Measurements from ENCODE around the gene IQSEC1.

DNA sequence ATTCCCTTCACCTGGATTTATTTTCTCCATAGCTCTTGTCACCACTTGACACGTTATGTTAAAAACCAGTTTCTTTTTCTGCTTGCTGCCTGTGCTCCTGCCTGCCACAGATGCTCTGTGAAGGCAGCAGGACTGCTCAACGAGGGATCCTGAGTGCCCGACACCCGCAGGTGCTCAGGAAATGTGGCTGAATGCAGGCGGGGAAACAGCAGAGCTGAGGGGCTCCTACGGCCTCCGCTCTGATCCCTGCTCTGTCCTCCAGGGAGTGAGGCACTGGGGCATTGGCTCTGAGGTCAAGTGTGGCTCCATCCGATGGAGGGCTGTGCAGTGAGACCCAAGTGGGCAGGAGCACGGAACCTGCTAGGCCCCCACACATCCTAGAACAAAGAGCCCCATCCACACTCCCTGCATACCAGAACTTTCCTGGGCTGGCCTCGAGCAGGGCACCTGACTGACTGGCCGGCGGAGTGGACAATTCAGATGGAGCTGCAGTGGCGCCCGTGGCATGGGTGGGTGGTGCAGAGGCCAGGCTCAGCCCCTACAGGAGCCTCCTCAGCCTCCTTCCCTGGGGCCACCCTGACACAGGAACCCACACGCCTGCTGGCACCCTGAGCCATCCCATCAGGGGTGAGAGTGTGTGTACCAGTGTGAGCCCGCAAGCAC lies 27.9 kb downstream of the IQSEC1 start:
- TF ChIP-seq, protein P1, sequence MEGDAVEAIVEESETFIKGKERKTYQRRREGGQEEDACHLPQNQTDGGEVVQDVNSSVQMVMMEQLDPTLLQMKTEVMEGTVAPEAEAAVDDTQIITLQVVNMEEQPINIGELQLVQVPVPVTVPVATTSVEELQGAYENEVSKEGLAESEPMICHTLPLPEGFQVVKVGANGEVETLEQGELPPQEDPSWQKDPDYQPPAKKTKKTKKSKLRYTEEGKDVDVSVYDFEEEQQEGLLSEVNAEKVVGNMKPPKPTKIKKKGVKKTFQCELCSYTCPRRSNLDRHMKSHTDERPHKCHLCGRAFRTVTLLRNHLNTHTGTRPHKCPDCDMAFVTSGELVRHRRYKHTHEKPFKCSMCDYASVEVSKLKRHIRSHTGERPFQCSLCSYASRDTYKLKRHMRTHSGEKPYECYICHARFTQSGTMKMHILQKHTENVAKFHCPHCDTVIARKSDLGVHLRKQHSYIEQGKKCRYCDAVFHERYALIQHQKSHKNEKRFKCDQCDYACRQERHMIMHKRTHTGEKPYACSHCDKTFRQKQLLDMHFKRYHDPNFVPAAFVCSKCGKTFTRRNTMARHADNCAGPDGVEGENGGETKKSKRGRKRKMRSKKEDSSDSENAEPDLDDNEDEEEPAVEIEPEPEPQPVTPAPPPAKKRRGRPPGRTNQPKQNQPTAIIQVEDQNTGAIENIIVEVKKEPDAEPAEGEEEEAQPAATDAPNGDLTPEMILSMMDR (IDR thresholded peaks at IDR 0.05), result no peak
- no peak for TF ChIP-seq POLR2A (IDR thresholded peaks at IDR 0.05)
- no peak for TF ChIP-seq POLR2AphosphoS5 (IDR thresholded peaks at IDR 0.05)

All from breast epithelium (tissue), 3 donors.